HCT116 (cell line): ENCODE results near the gene MAP4. TPM values are rescaled to one million over a fixed set of nuclear protein-coding genes. Genes with fewer than 3 reads are reported as not detected.
A peak's percentile ranks its signal among the peaks of the same experiment; 100 is the strongest.

Experiments
- ATAC-seq: fragments of 200-7000 bp; cut with Tn5 transposase; 2 replicates; pipeline ENCODE4 v1.9.1; 2020; ENCODE audit warnings: mild to moderate bottlenecking, moderate library complexity
- BruUV-seq: library from RNA; stranded (reverse); fragments of 400-500 nt; replicated peaks from 2 replicates; lab custom pipeline; 2021; lab: Mats Ljungman, UMichigan
- CTCF ChIA-PET: fragments of 300-600 bp; sonication (Branson Sonifier 250); formaldehyde crosslinking; loops from one replicate; lab custom pipeline; 2021; ENCODE audit warnings: antibody characterized with exemption; lab: Charles Lee
- POLR2A ChIA-PET: fragments of 300-600, 350-600 bp; sonication (Branson Sonifier 250); formaldehyde crosslinking; loops from one replicate; lab custom pipeline; 2021; ENCODE audit warnings: antibody characterized with exemption; lab: Charles Lee
- RAD21 ChIA-PET, 2 experiments: fragments of 300-600 bp; sonication (Branson Sonifier 250); formaldehyde crosslinking; loops; one replicate each; lab custom pipeline; 2023; ENCODE audit warnings: low total read pairs in 2 of 2; ENCODE audit not compliant: uncharacterized antibody in 2 of 2, unreplicated experiment in 2 of 2, low non-redundant PET in 1 of 2; lab: Charles Lee
- DNase-seq: peaks from one replicate; pipeline ENCODE4 v3.0.0-alpha.2; 2010; ENCODE audit warnings: low read depth, low spot score
- H2AFZ ChIP-seq: fragments of 200-600 bp; shearing (Covaris generic), sonication (generic); 2 replicates; pipeline ENCODE4 v1.6.1; 2017; ENCODE audit warnings: low read depth, mixed run types, mixed read lengths, antibody characterized with exemption, low read length; ENCODE audit not compliant: poor library complexity, severe bottlenecking
- H3K27ac ChIP-seq: 2 replicates; pipeline ENCODE4 v1.5.1; 2012; ENCODE audit warnings: low read depth, low read length
- H3K27me3 ChIP-seq: fragments of 200-600 bp; sonication (generic); 2 replicates; pipeline ENCODE4 v1.6.1; 2016; ENCODE audit warnings: mixed run types, low read length, mixed read lengths; ENCODE audit not compliant: insufficient read depth
- H3K36me3 ChIP-seq, 2 experiments: fragments of 200-500 bp in 1 of 2; fragments of 200-600 bp in 1 of 2; sonication (Bioruptor generic) in 1 of 2; sonication (generic) in 1 of 2; 2 replicates each; pipeline versions ENCODE4 v1.5.1 to v1.6.1; 2014 to 2016; ENCODE audit warnings: low read length in 2 of 2, inconsistent platforms in 1 of 2, mixed read lengths in 1 of 2, mixed run types in 1 of 2; ENCODE audit not compliant: insufficient read depth in 2 of 2, control insufficient read depth in 1 of 2
- H3K4me1 ChIP-seq, 2 experiments: fragments of 200-600 bp in 1 of 2; sonication (generic) in 1 of 2; 2 replicates each; pipeline versions ENCODE4 v1.5.1 to v1.6.1; 2012 to 2017; ENCODE audit warnings: low read length in 2 of 2, inconsistent platforms in 1 of 2, mild to moderate bottlenecking in 1 of 2, mixed read lengths in 1 of 2, mixed run types in 1 of 2, moderate library complexity in 1 of 2; ENCODE audit not compliant: insufficient read depth in 2 of 2, control insufficient read depth in 1 of 2
- H3K4me2 ChIP-seq: fragments of 200-600 bp; sonication (generic); 2 replicates; pipeline ENCODE4 v1.6.1; 2017; ENCODE audit warnings: mixed run types, low read length, mixed read lengths
- H3K4me3 ChIP-seq, 2 experiments: fragments of 200-600 bp in 1 of 2; sonication (generic) in 1 of 2; replicated peaks in 1 of 2; 2 replicates each; pipeline ENCODE4 v1.5.1; 2011 to 2016; ENCODE audit warnings: low read length in 2 of 2, control low read depth in 1 of 2, low read depth in 1 of 2, mild to moderate bottlenecking in 1 of 2, mixed read lengths in 1 of 2, mixed run types in 1 of 2
- H3K79me2 ChIP-seq: fragments of 200-600 bp; sonication (generic); 2 replicates; pipeline ENCODE4 v1.6.1; 2017; ENCODE audit warnings: mild to moderate bottlenecking, mixed run types, low read length, moderate library complexity, mixed read lengths; ENCODE audit not compliant: insufficient read depth
- H3K9ac ChIP-seq: fragments of 200-600 bp; sonication (generic); 2 replicates; pipeline ENCODE4 v1.6.1; 2016; ENCODE audit warnings: low read length, mixed read lengths
- H3K9me2 ChIP-seq: fragments of 200-600 bp; sonication (generic), shearing (Covaris generic); 2 replicates; pipeline ENCODE4 v1.6.1; 2017; ENCODE audit warnings: mixed run types, mild to moderate bottlenecking, moderate library complexity; ENCODE audit not compliant: insufficient read depth
- H3K9me3 ChIP-seq, 2 experiments: fragments of 200-500 bp in 1 of 2; fragments of 200-600 bp in 1 of 2; sonication (Bioruptor generic) in 1 of 2; sonication (generic) in 1 of 2; 2 replicates each; pipeline ENCODE4 v1.6.1; 2014 to 2017; ENCODE audit warnings: low read length in 2 of 2, mixed read lengths in 2 of 2, inconsistent platforms in 1 of 2, low read depth in 1 of 2, mild to moderate bottlenecking in 1 of 2, mixed run types in 1 of 2, moderate library complexity in 1 of 2; ENCODE audit not compliant: control insufficient read depth in 1 of 2, insufficient read depth in 1 of 2
- H4K20me1 ChIP-seq: fragments of 200-600 bp; sonication (generic), shearing (Covaris generic); 2 replicates; pipeline ENCODE4 v1.6.1; 2017; ENCODE audit warnings: mixed run types, mild to moderate bottlenecking, moderate library complexity; ENCODE audit not compliant: insufficient read depth
- ATF3 ChIP-seq: IDR thresholded peaks from 2 replicates; pipeline ENCODE4 v1.6.1; 2012
- CBX3 ChIP-seq: IDR thresholded peaks from 2 replicates; pipeline ENCODE4 v1.6.1; 2012; ENCODE audit warnings: low read depth
- CEBPB ChIP-seq: IDR thresholded peaks from 2 replicates; pipeline ENCODE4 v1.6.1; 2012; ENCODE audit warnings: low read depth
- CTCF ChIP-seq, 3 experiments: fragments of 200-600 bp in 1 of 3; sonication (generic) in 1 of 3; IDR thresholded peaks in 2 of 3; conservative IDR thresholded peaks in 1 of 3; 2 replicates each; pipeline ENCODE4 v1.5.1; 2012 to 2017; ENCODE audit warnings: low read depth in 2 of 3, low read length in 2 of 3, antibody characterized with exemption in 1 of 3, borderline replicate concordance in 1 of 3, control low read depth in 1 of 3, mild to moderate bottlenecking in 1 of 3, mixed read lengths in 1 of 3, mixed run types in 1 of 3, moderate library complexity in 1 of 3; ENCODE audit not compliant: insufficient read depth in 1 of 3
- EGR1 ChIP-seq: IDR thresholded peaks from 2 replicates; pipeline ENCODE4 v1.6.1; 2012; ENCODE audit warnings: low read depth
- ELF1 ChIP-seq: IDR thresholded peaks from 2 replicates; pipeline ENCODE4 v1.6.1; 2012; ENCODE audit warnings: low read depth, borderline replicate concordance
- EZH2phosphoT487 ChIP-seq: fragments of 200-600 bp; IDR thresholded peaks from 2 replicates; pipeline ENCODE4 v1.6.1; 2018; ENCODE audit warnings: antibody characterized with exemption, borderline replicate concordance
- FOSL1 ChIP-seq: IDR thresholded peaks from 2 replicates; pipeline ENCODE4 v1.6.1; 2012; ENCODE audit warnings: low read depth
- JUND ChIP-seq: IDR thresholded peaks from 2 replicates; pipeline ENCODE4 v1.6.1; 2012
- MAX ChIP-seq: IDR thresholded peaks from 2 replicates; pipeline ENCODE4 v1.6.1; 2012
- RAD21 ChIP-seq: IDR thresholded peaks from 2 replicates; pipeline ENCODE4 v1.6.1; 2012; ENCODE audit warnings: low read depth, mild to moderate bottlenecking
- SIN3A ChIP-seq: IDR thresholded peaks from 2 replicates; pipeline ENCODE4 v1.6.1; 2012; ENCODE audit warnings: low read depth
- SRF ChIP-seq: IDR thresholded peaks from 2 replicates; pipeline ENCODE4 v1.6.1; 2012; ENCODE audit warnings: low read depth
- TCF7L2 ChIP-seq: IDR thresholded peaks from 2 replicates; pipeline ENCODE4 v1.7.0; 2011; ENCODE audit warnings: borderline replicate concordance, inconsistent platforms; ENCODE audit not compliant: insufficient read depth, insufficient read length; ENCODE audit errors: extremely low read depth
- YY1 ChIP-seq: IDR thresholded peaks from 2 replicates; pipeline ENCODE4 v1.6.1; 2011; ENCODE audit warnings: low read length, low read depth, moderate library complexity, mild to moderate bottlenecking; ENCODE audit not compliant: insufficient replicate concordance; ENCODE audit errors: extremely low read depth
- ZBTB33 ChIP-seq: IDR thresholded peaks from 2 replicates; pipeline ENCODE4 v1.6.1; 2011; ENCODE audit warnings: mild to moderate bottlenecking, low read length, moderate library complexity; ENCODE audit not compliant: insufficient replicate concordance; ENCODE audit errors: extremely low read depth
- ZFX ChIP-seq: fragments of 450-650 bp; IDR thresholded peaks from 2 replicates; pipeline ENCODE4 v1.6.1; 2017
- ZNF274 ChIP-seq: fragments of 200-500 bp; sonication (Bioruptor generic); IDR thresholded peaks from 2 replicates; pipeline ENCODE4 v1.6.1; 2014; ENCODE audit warnings: mild to moderate bottlenecking, low read depth, low read length, inconsistent platforms
- intact Hi-C: fragments of 100-400 bp; cut with micrococcal nuclease; formaldehyde crosslinking; loops from 2 replicates; pipeline ENCODE4 v1.10.0; 2022
- total RNA-seq: library from RNA; stranded (reverse); gene quantifications from one replicate; pipeline ENCODE4 v1.2.1, GENCODE V29; 2021; ENCODE audit not compliant: unreplicated experiment

Gene MAP4
- total RNA-seq, 1 experiment from 2014 or later = 200 TPM

- TF ChIP-seq ZBTB33 (no peak), EGR1 (no peak), CEBPB (no peak), SIN3A (peak; percentile 42; the same call in 1 of the 2 replicates), ELF1 (no peak)
Measured at GRCh38 chr3:47910777-47911440, 105.3 kb downstream of the MAP4 start (continued).

- no peaks in the 10 kb centered on the region for H3K27me3 ChIP-seq
- CTCF ChIA-PET = interaction anchor here (1.3 kb wide), 1 partner anchor 80 kb away, joined by 3 read pairs; no protein-coding TSS in a partner anchor
- no peaks in the 10 kb centered on the region; the same call in 1 of the 2 replicates for H4K20me1 ChIP-seq
- peak overlapping the region; percentile 69; the same call in 1 of the 2 replicates for H3K27ac ChIP-seq
- peaks cover 15 to 36% of the 10 kb centered on the region in 2 experiments for H3K4me1 ChIP-seq
- RAD21 ChIA-PET = no interaction called here
- POLR2A ChIA-PET = no interaction called here
- peaks cover 9% of the 10 kb centered on the region; the same call in 1 of the 2 replicates for H3K79me2 ChIP-seq
- no peak overlapping the region; the same call in 1 of the 2 replicates for H3K9ac ChIP-seq
- H3K9me2 ChIP-seq = no peaks in the 10 kb centered on the region
- DNase-seq (no peak), ATAC-seq (0 out of 2 replicates have a peak, but pooled peaks have one; percentile 1)
- intact Hi-C loops = loop anchor here (5.0 kb wide), 1 partner anchor 72 kb away; no protein-coding TSS in a partner anchor
- H2AFZ ChIP-seq = no peak overlapping the region
- H3K9me3 ChIP-seq = no peaks in the 10 kb centered on the region
- BruUV-seq = no TSS peak
- H3K4me2 ChIP-seq = peak overlapping the region; percentile 60
- no peak for TF ChIP-seq CEBPB
- no peak for TF ChIP-seq ZNF274
- no peak for TF ChIP-seq JUND
- no peak for TF ChIP-seq TCF7L2
- TF ChIP-seq SIN3A = no peak
- no peak for TF ChIP-seq FOSL1
- no peak for TF ChIP-seq CTCF (IDR thresholded peaks at IDR 0.05 in 2 of 3, conservative IDR thresholded peaks at IDR 0.05 in 1 of 3; ENCODE audit: borderline replicate concordance in 1 of 3, insufficient read depth in 1 of 3, low read depth in 2 of 3, low read length in 2 of 3)
- TF ChIP-seq ELF1 = no peak
- TF ChIP-seq EGR1 = no peak
- no peak for TF ChIP-seq CBX3
- TF ChIP-seq EZH2phosphoT487 = no peak
- TF ChIP-seq ATF3 = no peak
- TF ChIP-seq YY1 = no peak
- no peak for TF ChIP-seq ZFX
- TF ChIP-seq RAD21 = no peak
- no peak for TF ChIP-seq SRF
- TF ChIP-seq MAX = no peak
- H3K4me3 ChIP-seq = 0 out of 4 replicates have a peak overlapping the region, but pooled peaks of 1 of the 2 experiments have one; percentile 1
- peaks cover 3 to 24% of the 10 kb centered on the region in 2 experiments; a peak in 1 of 4 replicates for H3K36me3 ChIP-seq
Measured at GRCh38 chr3:47910233-47910632, 106.0 kb downstream of the MAP4 start.
